Activated CD4-positive, alpha-beta T cell treated with anti-CD3 and anti-CD28 coated beads for 1 hour (primary cell): ENCODE results near the gene DGKQ.

Experiments
- DNase-seq: peaks from one replicate; pipeline ENCODE4 v3.0.0-alpha.2; 2020

Gene DGKQ, protein sequence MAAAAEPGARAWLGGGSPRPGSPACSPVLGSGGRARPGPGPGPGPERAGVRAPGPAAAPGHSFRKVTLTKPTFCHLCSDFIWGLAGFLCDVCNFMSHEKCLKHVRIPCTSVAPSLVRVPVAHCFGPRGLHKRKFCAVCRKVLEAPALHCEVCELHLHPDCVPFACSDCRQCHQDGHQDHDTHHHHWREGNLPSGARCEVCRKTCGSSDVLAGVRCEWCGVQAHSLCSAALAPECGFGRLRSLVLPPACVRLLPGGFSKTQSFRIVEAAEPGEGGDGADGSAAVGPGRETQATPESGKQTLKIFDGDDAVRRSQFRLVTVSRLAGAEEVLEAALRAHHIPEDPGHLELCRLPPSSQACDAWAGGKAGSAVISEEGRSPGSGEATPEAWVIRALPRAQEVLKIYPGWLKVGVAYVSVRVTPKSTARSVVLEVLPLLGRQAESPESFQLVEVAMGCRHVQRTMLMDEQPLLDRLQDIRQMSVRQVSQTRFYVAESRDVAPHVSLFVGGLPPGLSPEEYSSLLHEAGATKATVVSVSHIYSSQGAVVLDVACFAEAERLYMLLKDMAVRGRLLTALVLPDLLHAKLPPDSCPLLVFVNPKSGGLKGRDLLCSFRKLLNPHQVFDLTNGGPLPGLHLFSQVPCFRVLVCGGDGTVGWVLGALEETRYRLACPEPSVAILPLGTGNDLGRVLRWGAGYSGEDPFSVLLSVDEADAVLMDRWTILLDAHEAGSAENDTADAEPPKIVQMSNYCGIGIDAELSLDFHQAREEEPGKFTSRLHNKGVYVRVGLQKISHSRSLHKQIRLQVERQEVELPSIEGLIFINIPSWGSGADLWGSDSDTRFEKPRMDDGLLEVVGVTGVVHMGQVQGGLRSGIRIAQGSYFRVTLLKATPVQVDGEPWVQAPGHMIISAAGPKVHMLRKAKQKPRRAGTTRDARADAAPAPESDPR

DNA sequence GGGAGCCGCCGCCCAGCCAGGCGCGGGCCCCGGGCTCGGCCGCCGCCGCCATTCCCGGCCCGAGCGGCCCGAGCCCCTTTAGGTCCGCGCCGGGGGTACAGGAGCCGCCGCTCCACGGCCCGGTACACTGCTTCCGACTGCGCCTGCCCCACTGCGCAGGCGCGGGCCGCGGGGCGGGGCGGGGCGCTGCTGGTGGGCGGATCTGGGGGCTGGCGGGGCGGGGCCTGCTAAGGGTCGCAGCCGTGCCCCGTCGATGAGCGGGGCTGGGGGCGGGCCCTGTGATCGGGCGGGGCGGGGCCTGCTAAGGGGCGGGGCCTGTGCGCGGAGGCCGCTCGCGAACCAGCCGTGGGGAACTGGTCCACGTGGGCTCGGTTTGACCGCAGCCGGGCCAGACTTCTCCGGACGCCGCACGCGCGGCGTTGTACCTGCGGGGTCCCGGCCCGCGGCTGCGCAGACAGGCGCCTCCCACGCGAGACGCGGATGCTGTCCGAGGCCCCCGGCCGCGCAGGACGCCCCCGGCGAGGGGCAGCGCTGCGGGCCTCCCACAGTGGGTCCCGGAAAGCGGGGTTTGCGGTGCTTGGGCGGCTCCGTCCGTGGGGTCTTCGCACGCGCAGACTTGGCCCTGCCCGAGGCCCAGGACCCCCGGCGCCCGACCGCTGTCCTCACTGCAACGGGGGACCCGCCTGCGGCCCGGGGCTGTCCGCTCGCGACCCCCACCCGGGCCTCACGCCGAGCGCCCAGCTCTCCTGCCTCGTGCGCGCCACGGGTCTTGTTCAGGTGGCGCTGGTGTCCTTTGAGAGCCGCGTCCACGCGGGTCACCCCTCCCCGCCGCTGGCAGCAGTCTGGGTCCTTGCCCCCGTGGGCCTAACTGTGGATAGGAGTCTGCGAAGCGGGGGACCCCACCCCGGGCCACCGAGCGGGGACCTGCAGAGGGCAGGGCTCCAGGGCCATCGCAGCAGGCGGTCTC lies at the start of gene DGKQ:
DGKQ (minus strand) TSS at position 139 of the 967 bp plus-strand sequence; CDS start at position 52, 87 bp downstream.
- DNase-seq = peak; percentile 88

DNA sequence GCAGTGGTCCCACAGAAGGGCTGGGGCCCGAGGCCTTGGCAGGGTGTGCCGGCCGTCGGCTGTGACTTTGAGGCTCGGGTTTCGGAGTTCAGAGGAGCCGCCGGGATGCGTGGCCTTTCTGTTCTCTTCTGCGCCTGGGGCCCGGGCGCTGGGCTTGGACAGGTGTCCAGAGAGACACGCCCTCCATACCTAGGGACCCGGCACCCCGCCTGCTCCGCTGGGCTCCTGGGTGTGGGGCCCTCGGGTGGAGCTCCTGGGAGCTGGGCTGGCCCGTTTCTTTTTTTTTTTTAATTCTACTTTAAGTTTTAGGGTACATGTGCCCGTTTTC lies 49.3 kb upstream of the DGKQ start:
- no peak for DNase-seq

DNA sequence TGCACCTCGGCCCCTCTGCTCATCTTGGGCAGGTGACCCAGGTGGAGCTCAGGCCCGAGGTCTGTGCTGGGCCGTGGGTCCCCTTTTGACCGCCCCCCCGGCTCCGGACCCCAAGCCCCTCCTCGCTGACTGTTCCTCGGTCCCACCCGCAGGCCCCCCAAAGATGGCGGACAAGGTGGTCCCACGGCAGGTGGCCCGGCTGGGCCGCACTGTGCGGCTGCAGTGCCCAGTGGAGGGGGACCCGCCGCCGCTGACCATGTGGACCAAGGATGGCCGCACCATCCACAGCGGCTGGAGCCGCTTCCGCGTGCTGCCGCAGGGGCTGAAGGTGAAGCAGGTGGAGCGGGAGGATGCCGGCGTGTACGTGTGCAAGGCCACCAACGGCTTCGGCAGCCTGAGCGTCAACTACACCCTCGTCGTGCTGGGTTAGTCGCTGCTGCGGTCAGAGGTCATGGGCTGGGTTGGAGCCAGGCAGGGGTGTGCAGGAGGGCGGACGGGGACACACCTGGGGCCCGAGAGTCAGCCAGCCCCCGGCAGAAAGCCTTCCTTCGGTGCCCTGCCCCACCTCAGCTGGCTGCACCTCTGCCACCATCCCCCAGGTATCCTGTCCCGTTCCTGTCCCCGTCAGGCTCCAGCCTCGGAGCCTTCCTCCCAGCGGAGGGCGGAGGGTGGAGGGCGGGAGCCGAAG lies 48.8 kb upstream of the DGKQ start:
- DNase-seq = no peak

DNA sequence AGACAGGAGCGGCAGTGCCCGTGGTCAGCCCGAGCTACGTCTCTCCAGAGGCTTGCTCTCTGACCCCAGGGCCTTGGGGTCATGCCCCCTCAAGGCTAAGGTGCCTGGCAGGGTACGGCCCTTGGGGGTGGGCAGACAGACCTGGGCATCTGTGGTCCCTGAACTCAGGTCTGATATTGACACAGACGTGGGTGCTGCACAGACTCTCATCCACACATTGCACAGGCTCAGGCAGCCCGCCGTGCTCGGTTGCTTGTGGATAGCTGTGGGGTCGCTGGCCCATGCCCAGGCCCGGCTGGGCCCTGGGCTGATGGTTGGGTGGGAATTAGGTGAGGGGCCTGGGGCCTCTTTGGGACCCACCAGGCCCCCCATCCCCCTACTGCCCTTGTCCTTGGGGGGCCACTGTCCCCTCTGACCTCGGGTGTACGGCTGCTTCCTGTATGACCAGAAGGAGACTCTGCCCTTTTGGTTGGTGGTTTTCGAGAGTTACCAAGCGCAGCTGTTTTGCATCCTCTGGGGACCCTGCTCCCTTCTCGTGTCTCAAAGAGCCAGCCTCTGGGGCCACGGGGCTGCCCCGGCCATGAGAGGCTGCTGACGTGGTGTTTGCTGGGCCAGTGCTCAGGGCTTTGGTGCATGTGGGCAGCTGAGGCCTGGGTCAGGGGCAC lies 48.1 kb upstream of the DGKQ start:
- no peak for DNase-seq

DNA sequence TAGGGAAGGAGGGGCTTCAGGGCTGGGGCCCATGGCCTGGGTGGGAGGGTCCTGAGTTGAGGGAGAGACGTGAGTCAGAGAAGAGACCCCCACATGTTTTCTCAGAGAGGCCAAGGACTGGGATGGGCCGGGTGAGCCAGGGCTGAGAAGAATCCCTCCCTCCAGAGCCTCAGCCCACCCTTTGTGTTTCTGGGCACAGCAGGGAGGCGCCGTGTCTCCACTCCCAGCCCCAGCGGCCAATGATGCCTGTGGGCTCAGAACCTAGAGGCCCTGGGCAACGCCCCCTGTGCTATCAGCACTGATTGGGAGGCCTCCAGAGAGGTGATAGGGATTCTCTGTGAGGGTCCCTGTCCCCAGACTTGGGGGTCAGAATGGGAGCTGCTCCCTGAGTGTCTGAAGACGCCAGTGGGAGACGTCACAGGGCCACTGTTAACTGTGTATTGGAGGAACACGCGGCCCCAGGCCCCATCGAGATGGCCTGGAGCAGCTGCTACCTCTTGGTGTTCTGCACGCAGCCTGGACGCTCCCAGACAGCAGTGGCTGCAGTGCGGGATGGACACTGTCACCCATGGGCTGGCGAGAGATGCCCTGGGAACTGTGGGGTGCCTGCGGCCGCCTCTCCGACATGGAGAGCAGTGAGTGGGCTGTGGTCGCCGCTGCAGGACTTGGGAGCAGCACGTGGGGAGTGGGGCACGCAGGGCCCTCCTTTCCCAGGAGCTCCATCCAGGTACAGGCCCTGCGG lies 46.5 kb upstream of the DGKQ start:
- no peak for DNase-seq

DNA sequence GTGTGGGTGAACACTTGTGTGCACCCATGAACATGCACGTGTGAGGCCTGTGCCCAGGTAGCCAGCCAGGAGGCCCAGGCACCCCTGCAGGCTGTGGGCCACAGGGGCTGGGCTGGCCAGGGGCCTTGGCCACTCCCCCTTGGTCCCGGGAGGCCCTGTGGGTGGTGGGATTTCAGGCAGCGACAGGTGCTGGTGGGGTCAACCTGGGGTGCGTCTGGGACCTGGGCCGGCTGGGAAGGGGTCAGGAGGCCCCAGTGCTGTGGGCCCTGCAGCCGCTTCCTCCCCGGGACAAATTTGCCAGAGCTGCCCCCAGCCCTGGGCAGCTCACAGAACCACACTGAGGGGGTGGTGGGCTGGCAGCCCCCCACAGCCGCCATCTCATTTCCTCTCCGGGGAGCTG lies 46.0 kb upstream of the DGKQ start:
- no peak for DNase-seq

DNA sequence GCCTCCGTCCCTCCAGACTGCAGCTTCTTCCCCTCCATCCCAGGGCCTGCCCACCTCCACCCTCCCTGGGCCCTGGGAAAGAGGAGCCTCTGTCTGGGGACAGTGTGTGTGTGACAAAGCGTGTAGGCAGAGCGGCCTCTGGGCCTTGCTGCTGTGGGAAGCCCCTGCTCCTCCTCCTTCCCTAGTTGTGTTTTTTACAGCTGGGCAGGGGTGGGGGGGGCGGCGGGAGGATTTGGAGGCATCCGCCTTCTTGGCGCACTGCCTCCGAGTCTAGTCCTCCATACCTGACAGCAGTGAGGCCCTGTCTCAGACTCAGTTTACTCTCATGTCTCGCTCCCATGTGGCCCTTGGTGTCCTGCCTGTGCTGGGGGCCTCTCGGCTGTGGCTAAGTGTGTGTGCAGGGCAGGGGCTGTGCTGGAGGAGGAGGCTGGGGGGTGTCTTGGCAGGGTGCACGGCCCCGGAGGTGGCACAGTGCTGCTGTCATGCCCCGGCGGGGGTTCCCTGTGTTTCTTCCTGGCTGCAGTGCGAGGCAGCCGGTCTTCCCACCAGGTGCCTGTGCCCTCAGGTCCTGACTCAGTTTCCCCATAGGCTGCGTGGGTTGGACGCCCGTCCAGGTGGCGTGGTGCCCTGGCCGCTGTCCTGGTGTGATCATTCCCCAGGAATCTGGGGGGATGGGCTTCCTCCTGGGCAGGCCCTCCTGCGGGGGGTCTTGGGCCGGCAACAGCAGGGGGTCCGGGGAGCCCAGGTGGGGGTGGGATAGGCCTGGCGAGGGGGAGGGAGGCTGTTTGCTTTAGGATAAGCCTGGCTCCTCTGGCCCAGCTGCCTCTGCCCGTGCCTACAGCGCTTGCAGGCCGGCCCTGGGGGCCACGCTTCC lies 45.0 kb upstream of the DGKQ start:
- no peak for DNase-seq

DNA sequence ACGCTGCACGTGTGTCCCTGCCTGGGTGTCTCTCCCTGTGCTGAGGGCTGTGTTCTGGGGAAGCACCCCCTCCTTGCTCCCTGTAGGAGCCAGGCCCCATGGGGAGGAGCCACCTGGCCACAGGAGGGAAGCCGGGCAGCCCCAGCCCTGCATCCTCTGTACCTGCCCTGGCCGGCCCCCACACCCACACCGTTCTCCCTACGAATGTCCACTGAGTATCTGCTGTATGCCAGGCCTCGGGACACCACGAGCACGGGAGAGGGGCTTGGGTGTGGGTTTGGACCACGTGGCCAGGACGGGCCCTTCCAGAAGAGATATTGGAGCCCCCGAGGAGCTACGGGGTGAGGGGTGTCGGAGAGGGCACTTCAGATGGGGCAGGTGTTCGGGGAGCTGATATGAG lies 44.3 kb upstream of the DGKQ start:
- no peak for DNase-seq

DNA sequence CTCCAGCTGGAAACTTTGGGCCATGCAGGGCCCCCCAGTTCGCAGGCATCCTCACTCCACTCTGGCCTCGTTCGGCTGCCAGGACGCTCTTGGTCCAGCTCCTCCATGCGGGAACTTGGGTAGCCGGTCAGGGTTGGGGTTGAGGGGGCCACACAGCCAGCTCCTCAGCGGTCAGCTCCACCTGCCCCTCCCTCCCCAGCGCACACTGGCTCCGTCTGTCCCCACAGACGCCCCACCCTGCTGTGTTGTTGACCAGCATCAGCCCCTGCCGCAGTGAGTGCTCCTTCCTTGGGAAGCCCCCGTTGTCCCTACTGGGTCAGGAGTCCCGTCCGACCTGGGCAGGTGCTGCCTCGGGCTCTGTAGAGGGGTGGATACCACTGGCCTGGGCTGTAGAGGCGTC lies 43.8 kb upstream of the DGKQ start:
- no peak for DNase-seq

DNA sequence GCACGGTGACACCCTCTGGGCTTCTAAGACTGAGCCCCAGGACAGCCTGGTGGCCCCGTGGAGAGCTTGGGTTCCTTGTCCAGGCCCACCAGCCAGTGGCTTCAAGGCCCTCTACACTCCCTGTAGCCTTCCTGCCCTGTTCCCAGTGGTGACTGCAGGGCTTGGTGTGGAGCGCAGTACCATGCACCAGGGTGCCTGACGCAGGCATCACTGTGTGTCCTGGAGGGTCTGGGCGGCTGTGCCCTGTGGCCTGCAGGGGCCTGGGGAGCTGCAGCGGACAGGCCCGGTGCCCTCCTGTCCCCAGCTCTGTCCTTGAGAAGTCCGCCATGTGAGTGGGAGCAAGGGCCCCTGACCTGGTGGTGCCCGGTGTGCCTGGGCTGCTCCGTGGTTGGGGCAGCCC lies 42.4 kb upstream of the DGKQ start:
- no peak for DNase-seq

DNA sequence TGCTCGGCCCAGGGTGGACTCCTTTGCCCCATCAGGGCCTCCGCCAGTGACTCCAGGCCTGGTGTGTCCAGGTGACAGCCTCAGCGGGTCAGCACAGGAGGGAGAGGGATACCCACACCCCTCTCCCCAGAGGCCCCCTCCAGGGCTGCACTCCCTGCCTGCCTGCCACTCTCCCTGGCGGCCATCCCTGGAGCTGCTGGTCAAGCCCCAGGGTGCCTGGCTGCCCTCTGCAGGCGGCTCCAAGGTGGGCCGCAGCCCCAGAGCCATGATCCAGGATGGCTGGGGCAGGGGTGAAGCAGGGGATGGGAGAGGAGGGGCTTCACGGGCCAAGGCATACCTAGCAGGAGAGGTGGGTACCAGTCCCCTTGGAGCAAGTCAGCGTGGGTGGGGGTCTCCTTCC lies 41.8 kb upstream of the DGKQ start:
- DNase-seq = no peak

DNA sequence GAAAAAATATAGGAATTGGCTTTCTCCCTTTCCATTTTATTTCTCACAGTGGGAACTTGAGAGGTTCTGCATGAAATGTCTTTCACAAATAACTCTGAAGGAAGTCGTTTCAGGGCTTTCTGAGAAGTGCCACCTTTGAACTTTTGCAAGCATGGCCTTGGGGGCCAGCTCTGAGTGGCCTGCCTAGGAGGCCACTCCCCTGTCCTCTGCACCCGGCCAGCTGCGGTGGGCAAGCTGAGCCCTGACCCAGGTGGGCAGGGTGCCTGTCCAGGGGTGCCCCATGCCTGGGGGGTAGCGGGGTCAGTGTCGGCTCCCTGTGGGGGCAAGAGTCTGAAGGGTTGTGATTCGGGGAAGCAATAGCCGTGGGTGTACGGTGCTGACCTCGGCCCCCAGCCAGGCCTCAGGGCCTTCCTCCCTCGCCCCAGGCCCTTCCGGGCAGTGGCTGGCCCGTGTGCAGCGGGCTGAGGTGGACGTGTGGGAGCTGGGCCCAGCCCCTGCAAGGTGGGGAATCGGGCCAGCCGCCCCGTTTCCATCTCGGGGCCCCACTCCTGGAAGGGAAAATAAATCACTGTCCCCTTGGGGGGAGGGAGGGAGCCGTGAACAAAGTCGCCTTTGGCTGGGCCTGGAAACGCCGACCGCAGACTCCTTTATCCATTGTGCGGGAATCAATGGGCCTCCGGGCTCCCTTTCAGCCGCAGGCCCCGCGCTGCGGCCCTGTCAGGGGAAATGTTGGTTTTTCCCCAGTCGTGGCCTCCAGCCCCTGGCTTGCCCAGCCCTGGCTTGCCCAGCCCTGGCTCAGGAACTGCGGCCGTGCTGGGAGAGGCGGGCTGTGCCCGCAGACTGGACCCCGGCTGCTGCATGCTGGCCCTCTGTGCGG lies 41.2 kb upstream of the DGKQ start:
- DNase-seq = no peak

DNA sequence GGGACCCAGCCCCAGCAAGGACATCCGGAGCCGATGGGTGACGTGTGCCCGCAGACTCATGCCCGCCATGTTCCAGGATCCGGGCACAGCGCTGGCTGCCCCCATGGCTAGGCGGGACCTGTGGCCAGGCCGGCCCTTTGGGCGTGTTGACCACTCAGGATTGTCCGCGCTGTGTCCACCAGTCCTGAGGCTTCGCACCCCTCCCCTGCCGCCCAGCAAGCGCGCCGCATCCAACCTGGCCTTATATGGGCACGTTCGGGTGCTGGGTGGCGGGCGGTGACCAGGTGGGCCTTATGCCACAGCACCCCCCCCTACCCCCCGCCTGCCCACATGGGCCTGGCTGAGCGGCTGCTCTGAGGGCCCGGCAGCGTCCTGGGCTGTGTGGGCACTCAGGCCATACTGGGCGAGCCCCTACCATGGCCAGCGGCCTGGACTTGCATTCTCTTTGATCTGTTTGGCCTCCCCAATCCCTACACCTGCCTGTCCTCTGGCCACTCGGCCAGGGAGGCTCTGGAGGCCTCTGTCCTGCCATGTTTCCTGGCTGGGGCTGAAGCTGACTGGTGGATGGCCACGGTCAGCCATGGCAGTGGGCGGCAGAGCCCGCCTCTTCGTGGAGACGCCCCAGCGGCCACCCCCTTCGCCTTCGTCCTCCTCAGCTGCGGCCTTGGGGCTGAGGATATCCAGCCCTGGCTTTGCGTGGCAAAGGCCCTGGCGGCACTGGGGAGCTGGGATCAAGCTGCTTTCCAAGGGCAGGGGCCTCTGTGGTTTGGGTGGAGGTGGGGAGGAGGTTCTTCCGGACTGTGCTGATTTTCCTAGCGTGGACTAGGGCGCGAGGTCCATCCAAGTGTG lies 40.1 kb upstream of the DGKQ start:
- no peak for DNase-seq

DNA sequence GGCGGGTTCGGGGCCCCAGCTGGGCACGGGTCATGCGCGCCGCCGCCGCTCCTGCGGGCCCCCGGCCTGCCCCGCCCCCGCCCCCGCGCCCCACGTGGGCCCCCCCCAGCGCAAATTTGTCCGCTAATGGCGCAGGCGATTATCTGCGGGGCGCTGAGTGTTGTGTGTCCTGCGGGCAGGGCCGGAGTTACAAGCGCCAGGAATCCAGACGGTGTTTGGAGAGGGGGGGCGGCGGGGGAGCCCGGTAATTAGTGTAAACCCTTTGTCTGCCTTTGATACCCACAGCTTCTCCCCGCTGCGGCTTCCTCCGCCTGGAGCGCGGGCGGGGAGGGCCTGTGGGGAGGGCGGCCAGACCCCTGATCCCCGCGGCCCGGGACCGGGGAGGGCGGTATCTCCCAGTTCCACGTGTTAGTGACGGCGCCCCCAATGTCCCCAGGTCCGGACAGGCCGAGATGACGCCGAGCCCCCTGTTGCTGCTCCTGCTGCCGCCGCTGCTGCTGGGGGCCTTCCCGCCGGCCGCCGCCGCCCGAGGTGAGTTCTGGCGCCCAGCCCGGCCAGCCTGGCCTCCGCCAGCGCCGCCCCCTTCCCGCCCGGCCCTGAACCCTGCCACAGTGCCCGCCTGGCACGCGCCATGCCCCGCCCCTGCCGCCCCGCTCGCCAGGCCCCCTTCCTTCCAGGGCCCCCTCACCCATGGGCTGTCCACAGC lies 38.8 kb upstream of the DGKQ start:
- DNase-seq = no peak

DNA sequence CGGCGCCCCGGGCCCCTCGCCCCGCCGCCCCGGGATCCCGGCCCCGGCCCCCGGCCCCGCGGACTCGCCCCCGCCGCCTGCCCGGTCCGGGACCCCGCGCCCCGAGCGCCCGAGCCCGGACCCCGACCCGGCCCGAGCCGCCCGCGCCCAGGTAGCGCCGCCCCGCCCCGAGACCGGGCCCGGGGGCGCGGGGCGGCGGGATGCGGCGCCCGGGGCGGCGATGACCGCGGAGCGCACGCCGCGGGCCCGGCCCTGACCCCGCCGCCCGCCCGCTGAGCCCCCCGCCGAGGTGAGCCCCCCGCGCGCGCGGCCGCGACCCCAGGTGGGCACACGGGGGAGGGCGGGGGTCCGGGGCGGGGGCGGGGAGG lies 38.3 kb upstream of the DGKQ start:
- DNase-seq = no peak

DNA sequence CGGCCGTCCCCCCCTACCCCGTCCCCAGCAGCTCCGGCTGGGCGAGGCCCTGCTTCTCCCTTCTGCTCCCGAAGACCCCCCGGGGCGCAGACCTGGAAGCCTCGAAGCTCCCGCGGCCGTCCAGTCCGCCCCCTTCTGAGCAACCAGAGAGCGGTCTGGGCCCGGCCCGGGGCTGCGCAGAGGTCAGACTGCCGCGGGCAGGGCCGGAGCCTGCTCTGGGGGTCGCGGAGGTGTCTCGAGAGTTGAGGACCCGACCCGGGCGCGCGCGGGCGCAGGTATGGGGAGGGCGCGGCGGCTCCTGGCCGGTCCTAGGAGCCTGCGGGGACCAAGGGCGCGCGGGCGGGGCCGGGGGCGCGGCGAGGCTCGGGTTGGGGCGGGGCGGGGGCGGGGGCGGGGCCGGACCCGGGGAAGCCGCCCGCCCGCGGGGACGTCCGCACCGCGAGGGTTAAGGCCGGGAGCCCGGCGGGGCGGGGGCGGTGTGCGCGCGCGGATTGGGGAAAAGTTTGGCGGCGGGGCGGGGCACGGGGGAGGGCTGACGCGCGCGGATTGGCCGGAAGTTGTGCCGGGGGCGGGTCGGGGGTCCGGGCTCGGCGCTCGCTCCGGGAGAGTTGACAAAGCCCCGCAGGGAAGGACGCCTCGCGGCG lies 37.8 kb upstream of the DGKQ start, which contains the start of gene FGFRL1:
FGFRL1 (plus strand) TSS at position 605 of the 644 bp plus-strand sequence. CDS start 860 bp downstream, outside the sequence.
- peak; percentile 88 for DNase-seq
